NAMALWA (cell line): Measurements from ENCODE around the gene SEMA6B.

Source experiments
- DNase-seq: peaks from one replicate; pipeline ENCODE4 v3.0.0-alpha.2; 2015; ENCODE audit warnings: low spot score

SEMA6B gene

GRCh38 chr19:4525563-4526002 is 33.9 kb downstream of the SEMA6B start:
- DNase-seq = no peak

GRCh38 chr19:4524808-4525562 is 34.5 kb downstream of the SEMA6B start:
- peak; percentile 78 for DNase-seq

- peak; percentile 35 for DNase-seq
These were observed 36.0 kb downstream of the SEMA6B start for GRCh38 chr19:4523306-4524110.

- no peak for DNase-seq
These were observed 37.0 kb downstream of the SEMA6B start for GRCh38 chr19:4522291-4523002.

- DNase-seq = no peak
These were observed 37.6 kb downstream of the SEMA6B start for GRCh38 chr19:4521888-4522242.

- no peak for DNase-seq
These were observed 38.2 kb downstream of the SEMA6B start for GRCh38 chr19:4521170-4521887.

- DNase-seq = no peak
These were observed 39.8 kb downstream of the SEMA6B start for GRCh38 chr19:4519521-4520277.

- no peak for DNase-seq
These were observed 40.4 kb downstream of the SEMA6B start for GRCh38 chr19:4519172-4519496.

GRCh38 chr19:4518345-4519171 is 40.9 kb downstream of the SEMA6B start, which contains the start of gene PLIN4:
PLIN4 (minus strand) TSS chr19:4518486; CDS start chr19:4518272, 214 bp downstream.
- DNase-seq = no peak

- no peak for DNase-seq
These were observed 41.9 kb downstream of the SEMA6B start for GRCh38 chr19:4517451-4518057.

GRCh38 chr19:4516939-4517300 is 42.6 kb downstream of the SEMA6B start:
- no peak for DNase-seq

GRCh38 chr19:4516199-4516938 is 43.1 kb downstream of the SEMA6B start:
- DNase-seq = no peak

- DNase-seq = no peak
These were observed 43.8 kb downstream of the SEMA6B start for GRCh38 chr19:4515732-4516131.

- no peak for DNase-seq
These were observed 46.2 kb downstream of the SEMA6B start for GRCh38 chr19:4513248-4513647.

GRCh38 chr19:4512070-4512469 is 47.4 kb downstream of the SEMA6B start:
- DNase-seq = no peak

GRCh38 chr19:4511300-4512054 is 48.0 kb downstream of the SEMA6B start:
- DNase-seq = no peak

GRCh38 chr19:4510435-4511255 is 48.8 kb downstream of the SEMA6B start:
- DNase-seq = no peak

- no peak for DNase-seq
These were observed 50.8 kb downstream of the SEMA6B start for GRCh38 chr19:4508698-4509097.
